ENCODE measurements around the gene BICC1.

Gene BICC1

GRCh38 chr10:58555930-58556311 lies 43.2 kb downstream of the BICC1 start:
- Histone ChIP-seq H3K4me3 (ENCODE audit: low read depth, low read length) (no peak overlapping the region), H3K4me1 (no peaks in the 10 kb centered on the region), H3K36me3 (ENCODE audit: control insufficient read depth, insufficient read depth, low read length) (no peaks in the 10 kb centered on the region), H3K9ac (no peak overlapping the region), H3K79me2 (no peaks in the 10 kb centered on the region), H3K27me3 (ENCODE audit: control insufficient read depth, insufficient read depth, low read length) (no peaks in the 10 kb centered on the region), H3K27ac (no peak overlapping the region), H3K9me3 (ENCODE audit: control insufficient read depth, low read length) (no peaks in the 10 kb centered on the region), H2AFZ (no peak overlapping the region), H3K4me2 (ENCODE audit: low read length) (no peak overlapping the region)
- TF ChIP-seq CTCF (IDR thresholded peaks at IDR 0.05), result no peak

GRCh38 chr10:58556516-58557165 lies 44.0 kb downstream of the BICC1 start:
- Histone ChIP-seq H3K27me3 (ENCODE audit: control insufficient read depth, insufficient read depth, low read length) (no peaks in the 10 kb centered on the region), H3K9ac (no peak overlapping the region), H3K9me3 (ENCODE audit: control insufficient read depth, low read length) (no peaks in the 10 kb centered on the region), H3K27ac (no peak overlapping the region), H3K4me2 (ENCODE audit: low read length) (no peak overlapping the region), H3K4me3 (ENCODE audit: low read depth, low read length) (no peak overlapping the region), H3K79me2 (no peaks in the 10 kb centered on the region), H3K4me1 (no peaks in the 10 kb centered on the region), H3K36me3 (ENCODE audit: control insufficient read depth, insufficient read depth, low read length) (no peaks in the 10 kb centered on the region), H2AFZ (no peak overlapping the region)
- TF ChIP-seq CTCF (IDR thresholded peaks at IDR 0.05), result no peak

GRCh38 chr10:58557714-58558113 lies 45.0 kb downstream of the BICC1 start:
- TF ChIP-seq CTCF (IDR thresholded peaks at IDR 0.05), result no peak
- H2AFZ ChIP-seq, result no peak overlapping the region
- no peak overlapping the region for H3K4me2 ChIP-seq (ENCODE audit: low read length)
- H3K27me3 ChIP-seq (ENCODE audit: control insufficient read depth, insufficient read depth, low read length), result no peaks in the 10 kb centered on the region
- H3K9me3 ChIP-seq (ENCODE audit: control insufficient read depth, low read length), result no peaks in the 10 kb centered on the region
- no peaks in the 10 kb centered on the region for H3K79me2 ChIP-seq
- H3K36me3 ChIP-seq (ENCODE audit: control insufficient read depth, insufficient read depth, low read length), result no peaks in the 10 kb centered on the region
- H3K9ac ChIP-seq, result no peak overlapping the region
- no peaks in the 10 kb centered on the region for H3K4me1 ChIP-seq
- H3K27ac ChIP-seq, result no peak overlapping the region
- H3K4me3 ChIP-seq (ENCODE audit: low read depth, low read length), result no peak overlapping the region

- Histone ChIP-seq H3K4me2 (ENCODE audit: low read length) (no peak overlapping the region), H3K27ac (no peak overlapping the region), H3K79me2 (no peaks in the 10 kb centered on the region), H3K4me1 (no peaks in the 10 kb centered on the region), H3K9ac (no peak overlapping the region), H3K36me3 (ENCODE audit: control insufficient read depth, insufficient read depth, low read length) (no peaks in the 10 kb centered on the region), H2AFZ (no peak overlapping the region), H3K4me3 (ENCODE audit: low read depth, low read length) (no peak overlapping the region), H3K27me3 (ENCODE audit: control insufficient read depth, insufficient read depth, low read length) (no peaks in the 10 kb centered on the region), H3K9me3 (ENCODE audit: control insufficient read depth, low read length) (no peaks in the 10 kb centered on the region)
- no peak for TF ChIP-seq CTCF (IDR thresholded peaks at IDR 0.05)
Measured at GRCh38 chr10:58560068-58560467, 47.4 kb downstream of the BICC1 start.

GRCh38 chr10:58565271-58565670 lies 52.6 kb downstream of the BICC1 start:
- Histone ChIP-seq H3K4me2 (ENCODE audit: low read length) (no peak overlapping the region), H3K36me3 (ENCODE audit: control insufficient read depth, insufficient read depth, low read length) (no peaks in the 10 kb centered on the region), H3K4me3 (ENCODE audit: low read depth, low read length) (no peak overlapping the region), H3K9ac (no peak overlapping the region), H3K27ac (no peak overlapping the region), H3K79me2 (no peaks in the 10 kb centered on the region), H3K27me3 (ENCODE audit: control insufficient read depth, insufficient read depth, low read length) (no peaks in the 10 kb centered on the region), H3K4me1 (no peaks in the 10 kb centered on the region), H2AFZ (no peak overlapping the region), H3K9me3 (ENCODE audit: control insufficient read depth, low read length) (no peaks in the 10 kb centered on the region)
- no peak for TF ChIP-seq CTCF (IDR thresholded peaks at IDR 0.05)

Data from parathyroid adenoma (tissue), 2 donors.